Stimulated activated CD8-positive, alpha-beta memory T cell treated with anti-CD3 and anti-CD28 coated beads, Interleukin-12 subunit alpha, Interleukin-12 subunit beta, amount 100 ng/mL, for 24 hours (primary cell): ENCODE measurements around the gene DPYSL4.
"Not testable (repeated sequence)": the region's sequence is repeated elsewhere in the genome, so short reads cannot be mapped to it uniquely, and the experiment has no call there.

Experiments used
- DNase-seq: peaks from one replicate; pipeline ENCODE4 v3.0.0-alpha.2; 2020; ENCODE audit errors: extremely low read depth

DPYSL4 gene

DNA sequence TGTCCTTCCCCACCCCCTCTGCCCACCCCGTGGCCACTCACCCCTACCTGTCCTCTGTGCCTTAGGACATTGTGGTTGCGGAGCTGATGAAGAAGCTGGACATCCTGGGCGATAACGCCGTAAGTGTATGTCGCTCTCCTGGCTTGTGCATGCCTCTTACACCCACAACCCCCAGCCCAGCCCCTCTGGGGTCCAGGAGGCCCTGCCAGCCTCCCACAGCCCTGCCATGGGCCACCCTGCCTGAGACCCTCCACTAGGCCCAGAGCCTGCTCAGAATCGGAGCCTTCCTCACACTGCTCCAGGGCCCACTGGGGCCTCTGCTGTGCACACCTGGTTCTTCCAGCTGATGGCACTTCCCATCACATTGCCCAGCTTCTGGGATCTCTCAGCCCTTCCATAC lies 36.8 kb upstream of the DPYSL4 start:
- no peak for DNase-seq

DNA sequence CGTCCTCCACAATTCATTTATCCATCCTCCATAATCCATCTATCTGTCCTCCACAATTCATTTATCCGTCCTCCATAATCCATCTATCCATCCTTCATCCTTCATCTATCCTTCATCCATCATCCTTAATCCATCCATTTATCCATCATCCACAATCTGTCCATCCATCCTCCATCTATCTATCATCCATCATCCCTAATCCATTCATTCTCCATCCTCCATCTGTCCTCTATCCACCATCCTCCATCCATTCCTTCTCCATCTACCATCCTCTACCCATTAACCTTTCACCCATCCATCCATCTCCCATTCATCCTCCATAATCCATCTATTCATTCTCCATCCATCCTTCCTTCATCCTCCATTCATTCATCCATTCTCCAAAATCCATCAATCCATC lies 36.0 kb upstream of the DPYSL4 start:
- no peak for DNase-seq

DNA sequence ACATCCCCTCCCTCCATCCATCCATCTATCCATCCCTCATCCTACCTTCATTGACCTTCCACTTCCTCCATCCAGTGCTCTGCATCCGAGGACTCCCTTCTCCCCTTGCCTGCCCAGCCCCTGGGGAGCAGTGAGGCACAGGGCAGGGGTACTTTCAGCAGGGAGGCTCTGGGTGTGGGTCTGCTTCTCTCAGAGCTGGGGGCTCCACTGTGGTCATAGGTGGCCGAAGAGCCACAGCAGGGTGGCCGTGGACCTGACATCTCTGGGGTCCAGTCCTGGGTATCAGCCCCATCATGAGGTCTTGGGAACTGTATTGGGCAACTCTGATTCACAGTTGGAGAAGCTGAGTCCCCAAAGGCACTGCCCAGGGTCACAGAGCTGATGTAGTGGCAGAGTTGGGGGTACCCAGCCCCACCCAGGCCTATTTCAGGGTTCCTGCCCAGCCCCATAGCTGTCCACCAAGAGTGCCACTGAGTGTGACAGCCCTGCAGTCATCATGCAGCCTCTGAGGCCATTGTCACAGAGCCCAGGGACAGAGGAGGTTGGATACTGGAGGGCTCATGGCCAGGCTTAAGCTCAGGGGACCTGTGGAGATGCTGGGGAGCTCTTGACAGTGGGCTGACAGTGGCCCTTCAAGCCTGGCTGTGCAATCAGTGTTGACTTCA lies 35.3 kb upstream of the DPYSL4 start:
- no peak for DNase-seq

DNA sequence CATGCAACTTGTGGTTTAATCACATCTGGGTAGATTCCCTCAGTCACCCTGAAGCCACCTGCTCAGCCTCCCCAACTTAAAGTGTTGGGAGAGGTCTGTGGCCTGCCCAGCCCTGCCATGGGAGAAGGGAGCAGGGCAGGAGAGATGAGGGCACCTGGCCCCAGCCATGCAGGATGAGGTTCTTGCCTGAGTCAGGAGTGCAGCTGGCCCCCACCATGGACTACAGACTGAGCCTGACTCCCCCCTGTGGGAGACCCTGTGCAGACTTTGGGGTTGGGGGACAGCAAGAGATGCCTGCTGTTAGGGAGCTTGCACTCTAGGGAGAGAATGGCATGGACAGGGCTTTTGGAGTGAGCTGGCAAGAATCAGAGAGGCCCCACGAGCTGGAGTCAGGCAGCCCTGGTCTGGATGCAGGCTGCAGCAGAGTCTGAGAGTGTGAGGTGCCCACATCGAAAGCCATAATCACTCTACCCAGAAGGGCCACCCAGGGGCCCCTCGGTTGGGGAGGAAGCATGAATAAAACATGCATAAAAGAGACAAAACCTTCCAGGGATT lies 34.7 kb upstream of the DPYSL4 start:
- no peak for DNase-seq

GRCh38 chr10:132152896-132153580 lies 33.7 kb upstream of the DPYSL4 start:
- DNase-seq, result no peak

DNA sequence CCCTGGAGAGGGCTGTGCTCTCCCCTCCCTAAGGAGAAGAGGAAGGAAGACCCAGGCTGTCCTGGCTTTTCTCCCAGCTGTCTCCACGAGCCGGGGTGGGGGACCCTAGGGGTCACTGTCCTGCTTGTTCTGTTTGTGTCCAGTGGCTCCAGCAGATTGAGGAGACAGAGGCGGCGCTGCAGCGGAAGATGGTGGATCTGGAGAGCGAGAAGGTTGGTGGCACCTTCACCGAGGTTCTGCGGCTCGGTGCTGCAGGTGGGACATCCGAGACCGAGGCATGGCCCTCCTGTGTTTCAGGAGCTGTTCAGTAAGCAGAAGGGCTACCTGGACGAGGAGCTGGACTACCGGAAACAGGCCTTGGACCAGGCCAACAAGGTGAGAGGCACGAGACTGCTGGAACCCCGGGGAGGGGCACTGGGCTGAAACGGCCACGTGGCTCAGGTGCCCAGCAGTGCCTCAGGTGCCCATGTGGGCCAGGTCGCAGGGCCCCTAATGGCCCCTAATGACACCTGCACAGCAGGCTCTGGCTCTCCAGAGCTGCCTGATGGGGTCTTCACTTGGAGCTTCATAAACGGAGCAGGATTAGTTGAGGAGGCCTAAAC lies 33.0 kb upstream of the DPYSL4 start:
- DNase-seq, result no peak

- no peak for DNase-seq
Measured at GRCh38 chr10:132154440-132154839, 32.3 kb upstream of the DPYSL4 start.

DNA sequence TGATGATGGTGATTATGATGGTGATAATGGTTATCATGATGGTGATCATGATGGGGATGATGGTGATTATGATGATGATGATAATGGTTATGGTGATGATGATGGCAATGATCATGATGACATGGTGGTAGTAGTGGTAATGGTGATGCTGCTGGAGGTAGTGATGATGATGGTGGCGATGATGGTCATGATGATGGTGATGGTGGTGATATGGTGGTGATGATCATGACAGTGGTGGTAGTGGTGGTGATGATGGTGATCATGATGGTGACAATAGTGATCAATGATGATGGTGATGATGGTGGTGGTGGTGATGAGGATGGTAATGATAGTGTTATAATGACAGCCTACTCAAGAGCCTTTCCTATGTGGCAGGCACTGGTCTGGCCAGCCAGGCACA lies 31.8 kb upstream of the DPYSL4 start:
- no peak for DNase-seq

DNA sequence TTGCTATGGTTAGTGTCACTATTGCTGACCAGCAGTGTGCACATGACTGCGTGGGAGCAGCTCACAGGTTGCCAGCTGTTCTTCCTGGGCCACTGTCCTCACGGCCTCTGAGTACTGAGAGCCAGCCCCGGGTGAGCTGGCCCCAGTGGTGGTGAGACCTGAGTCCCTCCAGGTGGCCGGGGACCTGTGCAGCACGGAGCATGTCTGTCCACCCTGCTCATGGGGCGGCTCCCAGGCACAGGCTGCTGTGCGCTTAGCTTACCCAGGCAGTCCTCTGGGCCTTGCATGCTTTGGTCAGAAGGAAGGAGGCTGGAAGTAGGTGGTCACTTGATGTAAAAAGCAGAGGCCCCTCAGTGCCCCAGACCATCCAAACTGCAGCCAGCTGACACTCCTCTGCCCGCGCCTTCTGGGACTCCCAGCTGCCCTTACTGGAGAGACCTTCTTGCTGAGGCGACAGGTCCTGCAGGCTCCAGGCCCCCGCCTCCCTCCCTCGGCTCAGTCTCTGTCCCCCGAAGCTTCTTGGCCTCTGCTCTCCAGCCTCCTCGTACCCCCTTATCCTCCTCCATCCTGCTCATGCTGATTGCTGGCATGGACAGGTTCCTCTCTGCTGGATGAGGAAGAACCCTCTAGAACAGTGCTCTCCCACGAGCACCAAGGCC lies 30.9 kb upstream of the DPYSL4 start:
- no peak for DNase-seq

- no peak for DNase-seq
Measured at GRCh38 chr10:132156382-132156781, 30.4 kb upstream of the DPYSL4 start.

DNA sequence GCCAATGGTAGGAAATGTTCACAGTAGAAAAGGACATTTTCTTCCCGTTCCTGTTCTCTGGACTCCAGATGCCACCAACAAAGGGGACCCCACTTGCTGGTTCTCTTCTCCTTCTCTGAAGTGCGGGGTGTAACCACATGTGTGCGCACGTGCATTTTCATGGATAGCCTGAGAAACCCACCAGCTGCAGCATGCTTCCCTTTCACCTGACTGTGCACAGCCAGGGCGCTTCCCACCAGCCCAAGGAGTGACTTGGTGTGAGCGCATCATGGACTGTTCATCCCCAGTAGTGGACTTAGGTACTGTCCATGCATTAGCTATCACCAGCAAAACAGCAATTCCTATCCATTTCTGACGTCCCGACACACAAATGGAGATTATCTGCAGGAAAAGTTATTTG lies 29.6 kb upstream of the DPYSL4 start:
- no peak for DNase-seq

GRCh38 chr10:132158122-132158741 lies 28.5 kb upstream of the DPYSL4 start:
- DNase-seq, result no peak

GRCh38 chr10:132158823-132159222 lies 27.9 kb upstream of the DPYSL4 start:
- DNase-seq, result no peak

DNA sequence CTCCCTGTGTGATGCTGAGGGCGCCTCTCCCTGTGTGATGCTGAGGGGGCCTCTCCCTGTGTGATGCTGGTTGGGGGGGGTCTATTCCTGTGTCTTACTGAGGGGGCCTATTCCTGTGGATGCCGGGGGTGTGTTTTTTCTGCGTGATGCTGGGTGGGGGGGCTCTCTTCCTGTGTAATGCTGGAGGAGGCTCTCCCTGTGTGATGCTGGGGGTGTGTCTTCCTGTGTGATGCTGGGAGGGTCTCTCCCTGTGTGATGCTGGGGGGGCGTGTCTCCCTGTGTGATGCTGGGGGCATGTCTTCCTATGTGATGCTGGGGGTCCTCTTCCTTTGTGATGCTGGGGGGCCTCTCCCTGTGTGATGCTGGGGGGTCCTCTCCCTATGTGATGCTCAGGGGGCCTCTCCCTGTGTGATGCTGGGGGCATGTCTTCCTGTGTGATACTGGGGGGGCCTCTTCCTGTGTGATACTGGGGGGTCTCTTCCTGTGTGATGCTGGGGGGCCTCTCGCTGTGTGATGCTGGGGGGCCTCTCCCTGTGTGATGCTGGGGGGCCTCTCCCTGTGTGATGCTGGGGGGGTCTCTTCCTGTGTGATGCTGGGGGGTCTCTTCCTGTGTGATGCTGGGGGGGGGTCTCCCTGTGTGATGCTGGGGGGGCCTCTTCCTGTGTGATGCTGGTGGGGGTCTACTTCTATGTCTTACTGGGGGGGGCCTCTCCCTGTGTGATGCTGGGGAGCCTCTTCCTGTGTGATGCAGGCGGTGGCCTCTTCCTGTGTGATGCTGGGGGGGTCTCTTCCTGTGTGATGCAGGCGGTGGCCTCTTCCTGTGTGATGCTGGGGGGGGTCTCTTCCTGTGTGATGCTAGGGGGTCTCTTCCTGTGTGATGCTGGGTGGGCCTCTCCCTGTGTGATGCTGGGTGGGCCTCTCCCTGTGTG lies 27.2 kb upstream of the DPYSL4 start:
- not testable (repeated sequence) for DNase-seq

DNA sequence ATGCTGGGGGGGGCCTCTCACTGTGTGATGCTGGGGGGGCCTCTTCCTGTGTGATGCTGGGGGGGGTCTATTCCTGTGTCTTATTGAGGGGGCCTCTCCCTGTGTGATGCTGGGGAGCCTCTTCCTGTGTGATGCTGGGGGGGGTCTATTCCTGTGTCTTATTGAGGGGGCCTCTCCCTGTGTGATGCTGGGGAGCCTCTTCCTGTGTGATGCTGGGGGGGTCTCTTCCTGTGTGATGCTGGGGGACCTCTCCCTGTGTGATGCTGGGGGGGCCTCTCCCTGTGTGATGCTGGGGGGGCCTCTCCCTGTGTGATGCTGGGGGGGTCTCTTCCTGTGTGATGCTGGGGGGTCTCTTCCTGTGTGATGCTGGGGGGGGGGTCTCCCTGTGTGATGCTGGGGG lies 26.5 kb upstream of the DPYSL4 start:
- DNase-seq, result not testable (repeated sequence)

DNA sequence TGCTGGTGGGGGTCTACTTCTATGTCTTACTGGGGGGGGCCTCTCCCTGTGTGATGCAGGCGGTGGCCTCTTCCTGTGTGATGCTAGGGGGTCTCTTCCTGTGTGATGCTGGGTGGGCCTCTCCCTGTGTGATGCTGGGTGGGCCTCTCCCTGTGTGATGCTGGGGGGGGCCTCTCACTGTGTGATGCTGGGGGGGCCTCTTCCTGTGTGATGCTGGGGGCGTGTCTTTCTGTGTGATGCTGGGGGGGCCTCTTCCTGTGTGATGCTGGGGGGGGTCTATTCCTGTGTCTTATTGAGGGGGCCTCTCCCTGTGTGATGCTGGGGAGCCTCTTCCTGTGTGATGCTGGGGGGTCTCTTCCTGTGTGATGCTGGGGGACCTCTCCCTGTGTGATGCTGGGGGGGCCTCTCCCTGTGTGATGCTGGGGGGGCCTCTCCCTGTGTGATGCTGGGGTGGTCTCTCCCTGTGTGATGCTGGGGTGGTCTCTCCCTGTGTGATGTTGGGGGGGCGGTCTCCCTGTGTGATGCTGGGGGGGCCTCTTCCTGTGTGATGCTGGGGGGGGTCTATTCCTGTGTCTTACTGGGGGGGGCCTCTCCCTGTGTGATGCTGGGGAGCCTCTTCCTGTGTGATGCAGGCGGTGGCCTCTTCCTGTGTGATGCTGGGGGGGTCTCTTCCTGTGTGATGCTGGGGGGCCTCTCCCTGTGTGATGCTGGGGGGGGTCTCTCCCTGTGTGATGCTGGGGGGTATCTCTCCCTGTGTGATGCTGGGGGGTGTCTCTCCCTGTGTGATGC lies 25.7 kb upstream of the DPYSL4 start:
- not testable (repeated sequence) for DNase-seq

- no peak for DNase-seq
Measured at GRCh38 chr10:132162021-132162531, 24.7 kb upstream of the DPYSL4 start.

DNA sequence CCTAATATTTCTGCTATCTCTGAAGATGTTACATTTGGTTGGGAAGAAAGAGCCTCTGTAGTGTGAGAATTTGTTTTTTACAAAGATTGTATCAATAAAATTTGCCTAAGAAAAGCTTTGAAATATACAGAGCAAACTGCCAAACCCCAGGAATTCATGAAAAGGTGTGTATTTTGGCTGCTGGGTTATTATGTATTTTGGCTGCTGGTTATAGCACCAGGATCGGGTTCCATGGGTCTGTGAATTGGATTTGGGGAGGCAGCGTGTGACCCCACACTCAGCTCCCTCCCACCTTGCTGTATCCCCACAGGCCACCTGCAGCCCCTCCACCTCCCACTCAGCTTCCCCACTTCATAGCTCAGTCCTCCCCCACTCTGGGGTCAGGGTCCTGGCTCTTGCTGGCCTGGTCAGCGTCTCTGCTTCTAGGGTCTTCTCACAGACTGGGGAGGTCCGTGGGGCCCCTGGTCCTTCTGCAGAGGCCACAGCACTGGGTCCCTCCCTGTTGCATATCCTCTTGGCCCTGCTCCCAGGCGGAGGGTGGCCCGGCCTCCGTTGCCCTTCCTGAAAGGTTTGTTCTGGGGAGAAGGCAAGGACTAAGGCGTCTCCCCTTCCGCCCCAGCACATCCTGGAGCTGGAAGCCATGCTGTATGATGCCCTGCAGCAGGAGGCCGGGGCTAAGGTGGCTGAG lies 24.0 kb upstream of the DPYSL4 start:
- no peak for DNase-seq

GRCh38 chr10:132163278-132163765 lies 23.4 kb upstream of the DPYSL4 start:
- no peak for DNase-seq
